GM19452 (cell line): Measurements from ENCODE around the gene CYP3A4.
"Not testable (repeated sequence)": the region's sequence is repeated elsewhere in the genome, so short reads cannot be mapped to it uniquely, and the experiment has no call there.

Experiments
- ATAC-seq: cut with Tn5 transposase; IDR thresholded peaks from one replicate; pipeline ENCODE4 v1.9.1; 2021; ENCODE audit not compliant: unreplicated experiment

The CYP3A4 gene

DNA sequence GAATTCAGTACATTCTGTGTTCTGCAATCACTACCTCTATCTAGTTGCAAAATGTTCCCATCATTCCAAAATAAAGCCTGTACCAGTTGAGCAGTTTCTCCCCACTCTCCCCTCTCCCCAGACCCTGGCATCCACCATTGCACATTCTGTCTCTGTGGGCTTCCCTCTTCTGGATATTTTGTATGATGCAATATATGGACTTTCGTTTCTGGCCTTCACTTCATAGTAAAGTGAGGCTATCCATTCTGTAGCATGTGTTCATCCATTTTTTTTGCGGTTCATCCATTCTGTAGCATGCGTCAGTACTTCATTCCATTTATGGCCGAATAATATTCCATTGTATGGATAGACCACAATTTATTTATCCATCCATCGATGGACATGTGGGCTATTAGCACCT lies 9.5 kb upstream of the CYP3A4 start:
- no peak for ATAC-seq

DNA sequence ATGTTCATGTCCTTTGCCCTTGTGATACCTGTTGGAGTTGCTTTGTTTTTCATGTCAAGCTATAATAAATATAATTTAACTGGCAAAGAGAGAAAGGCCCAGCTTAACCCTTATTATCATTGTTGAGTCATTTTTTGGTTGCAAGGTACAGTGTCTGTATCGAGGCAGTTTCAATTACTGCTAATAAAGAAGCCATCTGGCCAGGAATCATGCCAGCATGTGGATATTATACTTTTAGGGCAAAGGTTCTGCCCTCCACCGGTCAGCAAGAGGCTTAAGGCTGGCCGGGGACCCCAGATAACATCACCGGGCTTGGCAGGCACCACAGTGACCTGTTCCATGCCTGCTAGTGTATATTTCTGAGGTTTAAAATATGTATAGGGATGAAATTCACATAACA lies 9.0 kb upstream of the CYP3A4 start:
- no peak for ATAC-seq

DNA sequence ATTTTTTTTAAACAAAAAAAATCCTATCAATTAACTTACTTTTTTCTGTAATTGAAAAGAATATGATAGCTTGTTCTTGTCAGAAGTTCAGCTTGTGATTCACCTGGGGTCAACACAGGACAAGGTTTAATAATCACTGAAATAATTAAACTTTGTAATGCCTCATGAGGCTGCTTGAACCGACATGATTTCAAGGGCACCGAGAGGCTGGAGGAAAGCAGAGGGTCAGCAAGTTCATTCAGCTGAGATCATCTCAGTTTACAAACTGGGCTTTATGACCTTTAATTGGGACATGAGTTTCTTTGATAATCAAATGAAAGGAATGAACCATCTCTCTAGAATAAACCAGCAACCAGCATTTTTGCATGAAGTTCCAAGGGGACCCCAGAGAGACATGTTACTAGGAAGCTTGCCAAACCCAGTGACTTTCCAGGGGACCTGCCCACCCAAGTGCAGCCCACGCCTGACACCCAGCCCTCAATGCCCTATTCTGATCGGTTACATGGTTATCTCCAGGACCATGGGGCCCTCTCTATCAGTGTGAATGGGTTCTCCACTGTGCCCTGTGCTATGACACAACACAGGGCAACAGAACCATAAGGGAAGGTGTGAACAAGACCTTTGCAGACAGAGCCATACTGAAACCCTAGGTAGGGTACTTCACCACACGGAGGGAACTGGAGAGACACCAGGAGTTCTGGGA lies 7.8 kb upstream of the CYP3A4 start:
- no peak for ATAC-seq

DNA sequence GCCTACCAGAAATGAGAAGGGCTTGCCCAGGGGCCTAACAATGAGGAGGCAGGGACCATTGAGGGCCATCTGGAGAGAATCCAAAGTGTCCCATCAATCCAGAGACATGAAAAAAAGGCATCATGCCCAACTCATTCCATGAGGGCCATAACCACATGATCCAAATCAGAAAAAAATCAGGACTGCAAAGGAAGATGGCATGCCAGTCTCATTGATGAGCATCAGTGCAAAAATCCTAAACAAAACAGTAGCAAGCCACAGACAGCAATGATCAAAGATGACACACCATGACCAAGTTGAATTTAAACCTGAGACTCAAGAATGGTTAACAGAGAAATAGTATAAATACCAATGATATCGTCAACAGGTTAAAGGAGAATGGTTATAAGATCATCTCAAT lies 7.0 kb upstream of the CYP3A4 start:
- no peak for ATAC-seq

DNA sequence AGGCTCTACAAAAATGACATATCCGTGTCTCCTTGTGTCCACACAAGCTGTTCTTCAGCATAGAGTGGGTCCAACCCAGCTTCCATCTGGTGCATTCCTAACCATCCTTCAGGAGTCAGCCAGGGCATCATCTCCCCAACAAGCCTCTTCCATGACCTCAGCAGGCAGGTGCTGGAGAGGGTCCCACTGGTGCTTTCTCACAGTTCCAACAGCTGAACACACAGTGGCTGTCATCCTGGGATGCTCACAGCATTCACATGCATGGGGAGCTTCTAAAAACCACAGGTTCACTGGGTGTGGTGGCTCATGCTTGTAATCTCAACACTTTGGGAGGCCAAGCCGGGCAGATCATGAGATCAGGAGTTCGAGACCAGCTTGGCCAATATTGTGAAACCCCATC lies 6.4 kb upstream of the CYP3A4 start:
- no peak for ATAC-seq

DNA sequence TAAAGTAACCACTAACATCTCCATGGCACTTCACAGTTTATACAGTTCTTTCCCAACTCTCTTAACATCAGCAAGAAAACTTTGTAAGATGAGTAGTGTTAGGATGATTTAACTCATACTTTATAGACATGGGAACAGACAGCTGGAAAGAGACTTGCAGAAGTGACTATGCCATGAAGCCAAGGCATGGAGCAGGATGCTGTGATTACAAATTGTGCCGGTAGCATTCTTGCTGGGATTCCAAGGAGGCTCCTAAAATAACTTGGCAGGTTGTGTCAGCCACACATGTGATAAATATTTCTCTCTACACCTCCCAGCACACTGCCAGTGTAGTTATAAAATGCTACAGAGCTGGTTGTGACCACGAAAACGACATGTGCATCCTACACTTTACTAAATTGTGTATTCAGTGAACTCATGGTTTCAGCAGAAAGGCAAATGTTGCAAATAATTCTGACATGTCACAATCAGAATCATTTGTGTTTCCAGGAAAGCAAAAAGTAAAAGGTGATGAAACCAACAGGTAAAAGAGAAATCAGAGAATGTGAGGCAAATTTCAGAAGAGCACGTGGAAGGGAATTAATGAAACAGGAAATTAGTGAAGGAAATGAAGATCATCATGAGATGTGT lies 5.6 kb upstream of the CYP3A4 start:
- no peak for ATAC-seq

DNA sequence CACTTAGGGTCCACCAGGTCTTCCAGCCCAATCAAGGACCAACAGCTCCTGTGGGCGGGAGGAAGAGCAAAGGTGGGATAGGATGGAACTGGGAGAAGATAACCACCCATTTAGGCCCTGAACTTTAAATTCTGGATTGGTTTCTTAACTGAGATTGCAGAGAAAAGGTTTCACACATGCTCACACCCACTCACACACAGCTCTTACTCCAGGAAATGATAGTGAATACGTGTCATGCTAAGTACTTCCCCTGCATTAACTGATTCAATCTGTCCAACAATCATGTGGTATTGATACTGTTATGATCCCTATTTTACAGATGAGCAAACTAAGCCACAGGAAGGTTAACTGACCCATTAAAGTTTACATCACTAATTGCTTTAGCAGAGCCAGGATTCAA lies 4.6 kb upstream of the CYP3A4 start:
- no peak for ATAC-seq

DNA sequence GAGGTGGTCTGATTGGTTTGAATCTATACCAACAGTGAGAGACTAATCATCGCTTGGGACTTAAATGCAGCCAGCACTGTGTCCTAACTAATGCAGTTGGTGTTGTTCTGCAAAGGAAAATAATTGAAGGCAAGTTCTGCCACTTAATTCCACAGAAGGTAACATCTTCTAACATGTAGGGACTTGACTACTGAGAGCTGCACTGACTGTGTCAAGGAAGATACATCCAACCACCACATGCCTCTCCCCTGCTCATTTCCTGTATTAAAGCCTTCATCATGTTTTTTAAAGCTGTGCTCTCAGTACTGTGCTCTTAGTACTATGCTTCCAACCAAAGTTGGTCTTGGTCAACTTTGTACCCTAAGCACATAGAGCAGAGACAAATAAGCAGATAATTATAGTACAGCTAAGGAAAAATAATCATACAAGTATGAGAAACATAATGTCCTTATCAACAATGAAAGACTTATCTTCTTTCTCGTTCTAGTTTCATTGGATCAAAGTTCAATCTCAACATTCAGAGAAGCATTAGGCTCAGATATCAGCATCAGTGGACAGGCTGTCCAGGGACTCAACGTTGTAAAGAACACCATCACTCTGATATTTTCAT lies 2.8 kb upstream of the CYP3A4 start:
- ATAC-seq = no peak

DNA sequence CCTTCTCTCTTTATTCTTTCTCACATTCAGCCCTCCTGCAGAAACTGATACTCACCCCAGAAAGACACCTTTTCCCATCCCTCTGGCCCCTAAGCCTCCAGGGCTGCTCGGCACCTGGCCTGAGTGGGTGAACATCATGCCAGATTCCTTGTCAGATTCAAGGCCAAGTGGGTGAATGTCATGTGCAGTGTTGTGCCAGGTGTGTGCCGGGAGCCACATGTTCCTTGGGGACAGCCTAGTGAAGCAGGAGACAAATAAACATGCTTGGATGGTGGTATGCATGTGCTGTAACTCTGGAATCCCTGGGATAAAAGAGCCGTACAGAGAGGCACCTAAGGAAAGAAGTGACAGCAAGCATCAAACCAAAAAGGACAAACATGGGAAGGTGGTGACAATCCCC lies 1.7 kb upstream of the CYP3A4 start:
- not testable (repeated sequence) for ATAC-seq

DNA sequence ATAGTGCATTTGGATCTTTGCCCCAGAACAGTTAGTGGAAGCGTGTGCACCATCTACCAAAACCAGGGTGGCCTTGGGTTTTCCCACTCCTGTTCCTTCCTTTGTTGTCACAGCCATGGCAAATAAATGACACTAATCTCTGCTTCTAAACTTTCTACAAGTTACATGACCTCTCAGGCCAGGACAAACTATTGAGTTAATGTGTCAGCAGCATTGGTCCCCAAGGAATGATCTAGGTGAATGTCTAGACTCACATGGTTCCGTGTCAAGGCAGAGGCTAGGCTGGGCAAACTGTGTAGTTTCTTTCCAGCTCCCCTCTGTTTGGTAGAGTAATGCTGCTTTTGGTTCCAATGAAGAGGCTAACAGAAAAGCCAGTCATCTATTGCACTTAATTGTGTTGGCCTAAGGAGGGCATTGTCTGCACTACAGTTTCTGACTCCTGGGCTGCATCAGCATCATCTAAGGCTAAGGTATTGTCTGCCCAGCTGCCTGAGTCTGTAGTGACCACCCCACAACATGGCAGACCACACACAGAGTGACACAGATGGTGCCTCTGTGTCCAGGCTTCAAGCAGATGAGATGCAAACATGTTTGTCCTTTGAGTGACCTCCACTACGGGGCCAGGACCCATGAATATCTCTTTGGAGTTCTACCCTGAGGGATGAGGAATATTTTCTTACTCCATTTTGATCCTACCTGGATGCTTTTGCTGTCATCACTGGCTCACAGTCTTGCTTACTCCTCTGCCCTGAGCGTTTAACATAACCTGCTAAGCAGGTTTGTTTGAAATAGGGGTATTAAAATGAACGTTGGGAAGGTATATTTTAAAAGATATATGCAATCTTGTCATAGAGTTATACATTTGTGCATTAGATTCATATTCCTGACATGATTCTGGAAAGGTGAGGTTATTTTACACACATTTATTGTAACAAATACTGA lies 1.7 kb downstream of the CYP3A4 start:
- no peak for ATAC-seq

DNA sequence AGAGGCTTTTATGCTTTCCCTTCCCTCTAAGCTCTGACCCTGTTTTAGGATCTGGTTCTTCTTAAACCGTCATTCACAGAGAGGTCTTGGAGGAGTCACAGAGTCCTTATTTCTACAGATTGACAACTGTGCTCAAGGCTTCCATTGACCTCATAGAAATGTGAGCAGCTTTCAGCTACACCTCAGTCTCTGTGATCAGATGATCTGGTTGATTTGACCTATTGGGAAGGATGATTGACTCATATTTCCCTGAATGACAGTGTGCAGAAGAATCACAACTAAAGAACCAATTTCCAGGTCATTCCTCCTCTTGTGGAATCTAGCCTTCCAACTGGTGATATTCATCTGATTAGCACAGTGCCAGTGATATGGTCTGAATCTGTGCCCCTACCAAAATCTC lies 3.4 kb downstream of the CYP3A4 start:
- ATAC-seq = no peak

DNA sequence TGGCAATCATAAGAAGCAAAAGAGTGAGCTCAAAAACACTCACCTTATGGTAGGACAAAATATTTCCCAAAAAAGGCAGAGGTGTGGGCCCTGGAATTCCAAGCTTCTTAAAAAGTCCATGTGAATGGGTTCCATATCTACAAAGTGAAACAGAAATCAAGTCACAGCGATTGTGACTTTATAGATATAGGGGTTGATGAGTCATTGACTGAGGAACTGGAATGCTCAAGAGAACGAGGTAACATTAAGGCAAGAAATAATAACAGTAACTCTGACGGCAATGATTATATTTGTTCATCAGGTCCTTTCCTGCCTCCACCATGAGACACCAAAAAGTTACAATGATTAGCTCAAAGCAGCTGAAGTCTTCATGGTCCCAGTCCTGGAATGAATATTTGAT lies 4.0 kb downstream of the CYP3A4 start:
- ATAC-seq = no peak

DNA sequence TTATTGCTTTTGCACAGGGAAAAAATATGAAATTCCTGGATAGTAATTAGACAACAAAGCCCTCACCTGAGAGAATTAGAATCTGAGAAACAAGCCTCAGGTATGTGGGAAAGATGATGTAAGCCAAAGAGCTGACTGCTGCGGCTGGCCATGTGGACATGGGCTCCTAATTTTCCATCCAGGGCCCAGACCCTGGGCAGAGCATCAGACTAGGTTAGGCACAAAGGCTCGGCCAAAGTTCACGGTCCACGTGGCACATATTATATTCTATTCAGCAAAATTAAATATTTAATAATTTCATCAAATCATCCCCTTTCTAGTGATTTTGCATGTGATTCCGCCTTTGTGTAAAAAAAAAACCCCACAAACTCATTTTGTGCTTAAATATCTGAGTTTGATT lies 5.1 kb downstream of the CYP3A4 start:
- no peak for ATAC-seq

DNA sequence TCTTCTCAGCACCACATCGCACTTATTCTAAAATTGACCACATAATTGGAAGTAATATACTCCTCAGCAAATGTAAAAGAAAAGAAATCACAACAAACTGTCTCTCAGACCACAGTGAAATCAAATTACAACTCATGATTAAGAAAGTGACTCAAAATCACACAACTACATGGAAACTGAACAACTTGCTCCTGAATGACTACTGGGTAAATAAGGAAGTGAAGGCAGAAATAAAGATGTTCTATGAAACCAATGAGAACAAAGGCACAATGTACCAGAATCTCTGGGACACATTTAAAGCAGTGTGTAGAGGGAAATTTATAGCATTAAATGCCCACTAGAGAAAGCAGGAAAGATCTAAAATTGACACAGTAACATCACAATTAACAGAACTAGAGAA lies 10.6 kb downstream of the CYP3A4 start:
- not testable (repeated sequence) for ATAC-seq

DNA sequence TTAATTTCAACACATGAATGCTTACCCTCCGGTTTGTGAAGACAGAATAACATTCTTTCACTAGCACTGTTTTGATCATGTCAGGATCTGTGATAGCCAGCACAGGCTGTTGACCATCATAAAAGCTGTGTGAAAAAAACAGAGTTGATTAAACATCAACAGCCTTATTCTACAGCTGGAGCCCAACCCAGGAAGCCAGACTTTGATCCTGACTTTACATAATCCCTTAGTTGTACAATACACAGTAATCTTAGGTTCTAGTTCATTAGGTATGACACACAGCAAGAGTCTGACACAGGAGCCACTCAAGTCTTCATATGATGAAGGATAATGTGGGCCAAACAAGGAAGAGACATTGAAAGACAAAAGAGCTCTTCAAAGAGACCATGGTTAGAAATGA lies 11.4 kb downstream of the CYP3A4 start:
- ATAC-seq = no peak

DNA sequence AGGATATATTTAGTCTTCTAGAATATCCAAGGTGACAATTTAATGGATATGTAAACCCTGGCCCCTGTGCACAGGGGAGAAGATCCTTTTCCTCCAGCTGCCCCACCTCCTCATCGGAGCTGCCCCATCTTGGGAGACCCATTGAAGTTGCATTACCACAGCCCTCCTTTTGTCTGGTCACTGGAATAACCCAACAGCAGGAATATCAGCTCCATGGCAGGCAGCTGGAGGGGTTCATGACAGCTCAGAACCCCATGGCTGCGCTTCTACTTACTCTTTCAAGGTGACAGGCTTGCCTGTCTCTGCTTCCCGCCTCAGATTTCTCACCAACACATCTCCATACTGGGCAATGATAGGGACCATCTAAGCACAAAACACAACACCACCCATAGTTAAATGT lies 14.5 kb downstream of the CYP3A4 start:
- ATAC-seq = not testable (repeated sequence)

DNA sequence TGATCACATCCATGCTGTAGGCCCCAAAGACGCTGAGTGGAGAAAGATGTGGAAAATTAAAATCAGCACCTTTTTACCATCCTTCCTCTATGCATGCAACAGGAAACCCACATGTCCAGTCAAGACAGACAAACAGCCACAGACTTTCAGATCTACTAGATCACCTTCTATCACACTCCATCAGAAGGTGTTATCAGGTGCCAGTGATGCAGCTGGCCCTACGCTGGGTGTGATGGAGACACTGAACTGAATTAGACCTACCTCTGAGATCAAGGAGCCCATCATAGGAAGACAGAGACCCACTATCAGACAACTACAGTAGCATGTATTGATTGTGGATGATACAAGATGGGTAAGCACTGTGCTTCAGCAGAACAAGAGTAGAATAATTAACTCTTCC lies 15.5 kb downstream of the CYP3A4 start:
- ATAC-seq = peak; percentile 50

DNA sequence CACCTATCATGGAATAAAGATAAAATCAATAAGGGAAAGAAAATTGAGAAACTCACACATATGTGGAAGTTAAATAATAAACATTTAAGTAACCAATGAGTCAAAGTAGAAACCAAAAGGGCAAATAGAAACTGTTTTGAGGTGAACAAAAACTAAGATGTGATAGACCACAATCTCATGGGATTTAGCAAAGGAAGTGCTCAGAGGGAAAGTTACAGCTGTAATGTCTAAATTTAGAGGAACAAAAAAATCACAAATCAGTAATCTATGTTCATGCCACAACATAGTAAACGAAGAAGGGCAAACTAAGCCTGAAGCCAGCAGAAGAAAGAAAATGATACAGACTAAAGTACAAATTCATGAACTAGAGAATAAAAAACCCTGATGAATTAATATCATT lies 16.3 kb downstream of the CYP3A4 start:
- peak; percentile 68 for ATAC-seq

DNA sequence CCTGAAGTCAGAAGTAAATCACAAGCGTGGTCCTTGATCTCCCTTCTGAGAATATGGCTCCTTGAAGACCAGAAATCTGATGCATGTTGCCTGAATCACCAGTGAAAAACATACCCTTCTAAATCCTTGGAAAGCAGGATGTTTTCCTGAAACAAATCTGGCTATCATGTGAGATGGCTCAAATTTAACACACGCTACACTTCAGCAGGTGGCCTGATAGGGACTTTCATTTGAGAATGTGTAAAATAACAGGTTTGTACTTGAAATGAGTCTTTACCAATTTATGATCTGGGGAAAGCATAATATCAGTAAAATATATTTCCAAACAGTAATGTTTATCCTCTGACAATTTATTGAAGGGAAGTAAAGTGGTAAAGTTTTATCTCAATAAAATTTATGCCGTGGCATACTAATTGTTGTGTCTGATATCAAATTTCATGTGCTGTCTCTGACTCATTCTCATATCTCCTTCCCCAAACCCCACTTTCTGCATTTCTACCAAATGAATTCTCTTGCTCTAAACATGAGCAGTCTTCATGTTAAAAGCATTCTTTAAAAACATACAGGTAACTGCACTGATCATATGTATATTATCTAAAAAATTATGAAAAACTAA lies 17.4 kb downstream of the CYP3A4 start:
- ATAC-seq = no peak

DNA sequence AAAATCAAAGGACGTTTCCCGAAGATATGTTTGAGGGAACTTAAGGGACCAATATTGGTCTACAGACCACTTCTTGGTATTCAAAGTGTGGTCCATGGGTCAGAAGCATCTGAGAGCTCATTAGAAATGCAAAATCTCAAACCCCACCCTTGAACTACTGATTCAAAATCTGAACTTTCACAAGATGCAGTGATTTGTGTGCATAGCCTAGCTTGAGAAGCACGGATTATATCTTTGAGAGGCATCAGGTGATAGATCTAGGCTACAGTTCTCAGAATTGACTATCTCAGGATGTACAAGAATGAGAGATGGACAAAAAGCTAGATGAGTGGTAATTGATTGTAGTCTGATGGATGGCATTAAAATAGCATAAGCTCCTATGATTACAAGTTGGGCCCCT lies 19.5 kb downstream of the CYP3A4 start:
- no peak for ATAC-seq

DNA sequence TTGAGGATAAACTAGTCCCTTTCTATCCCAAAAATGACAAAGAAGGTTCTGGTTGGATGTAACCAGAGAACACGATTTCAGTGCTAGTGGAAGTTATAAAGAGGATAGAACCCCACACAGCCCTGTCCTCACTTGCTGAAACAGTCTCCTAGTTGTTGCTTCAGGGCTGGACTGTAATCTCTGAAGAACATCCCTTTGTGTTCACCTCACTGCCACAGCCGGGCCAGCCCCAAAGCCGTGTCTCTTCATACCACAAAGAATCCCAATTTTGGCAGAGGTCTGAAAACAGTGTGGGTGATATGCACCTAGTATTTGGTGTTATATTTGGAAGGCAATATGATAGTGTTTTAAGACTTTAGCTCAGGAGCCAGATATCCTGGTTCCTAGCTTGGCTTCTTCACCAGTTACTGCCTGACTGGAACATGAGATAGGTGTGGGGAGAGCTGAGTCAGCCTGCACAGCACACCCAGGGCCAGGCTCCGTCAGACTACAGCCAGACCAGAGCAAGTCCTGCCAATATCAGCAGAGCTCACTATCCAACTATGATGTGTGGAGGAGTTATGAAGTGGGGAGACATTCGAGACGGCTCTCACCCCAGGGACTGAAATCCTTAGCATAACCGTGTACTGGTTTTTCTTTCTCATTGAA lies 21.2 kb downstream of the CYP3A4 start:
- no peak for ATAC-seq
